Activated CD8-positive, alpha-beta memory T cell treated with anti-CD3 and anti-CD28 coated beads, Interleukin-2, amount 10 ng/mL, durations not matched to agents 7 days and 5 days (primary cell): ENCODE data around the gene UQCRFS1. TPM values are rescaled to one million over a fixed set of nuclear protein-coding genes. Genes with fewer than 3 reads are reported as not detected.

Source experiments
- ATAC-seq: fragments of 150-1000 bp; cut with Tn5 transposase; one replicate; pipeline ENCODE4 v1.10.0; 2021; ENCODE audit warnings: moderate library complexity
- CTCF ChIA-PET: fragments of 350-600 bp; sonication (Branson Sonifier 250); formaldehyde crosslinking; loops from one replicate; lab custom pipeline; 2021; ENCODE audit warnings: antibody characterized with exemption; lab: Charles Lee
- DNase-seq: peaks from one replicate; pipeline ENCODE4 v3.0.0-alpha.2; 2020
- H3K27ac Mint-ChIP-seq: one replicate; pipeline ENCODE4 v1.8.0; 2021; ENCODE audit warnings: mild to moderate bottlenecking, mixed read lengths
- H3K27me3 Mint-ChIP-seq: one replicate; pipeline ENCODE4 v1.8.0; 2021; ENCODE audit warnings: mixed read lengths
- H3K36me3 Mint-ChIP-seq: one replicate; pipeline ENCODE4 v1.8.0; 2021; ENCODE audit warnings: mild to moderate bottlenecking, mixed read lengths
- H3K4me1 Mint-ChIP-seq: one replicate; pipeline ENCODE4 v1.8.0; 2021; ENCODE audit warnings: mixed read lengths
- H3K4me3 Mint-ChIP-seq: one replicate; pipeline ENCODE4 v1.8.0; 2021; ENCODE audit warnings: mild to moderate bottlenecking, moderate library complexity, mixed read lengths
- H3K9me3 Mint-ChIP-seq: one replicate; pipeline ENCODE4 v1.8.0; 2022; ENCODE audit warnings: low read depth, mixed read lengths
- total RNA-seq, 2 experiments: library from RNA; stranded (reverse); gene quantifications; one replicate each; pipeline ENCODE4 v1.2.3, GENCODE V29; 2021

UQCRFS1 gene
- total RNA-seq, 2 experiments from 2014 or later, result 33.6 to 39.7 TPM

- no peak overlapping the region for H3K27ac Mint-ChIP-seq
- peaks cover 3% of the 10 kb centered on the region for H3K36me3 Mint-ChIP-seq
- no peak overlapping the region for H3K4me3 Mint-ChIP-seq
- H3K4me1 Mint-ChIP-seq, result peaks cover 14% of the 10 kb centered on the region
- CTCF ChIA-PET, result no interaction called here
- H3K27me3 Mint-ChIP-seq, result peaks cover 3% of the 10 kb centered on the region
- DNase-seq (no peak), ATAC-seq (no peak)
- H3K9me3 Mint-ChIP-seq, result peaks cover 26% of the 10 kb centered on the region
Observed at GRCh38 chr19:29173896-29174295, 39.1 kb downstream of the UQCRFS1 start.

GRCh38 chr19:29172302-29172701, 40.6 kb downstream of the UQCRFS1 start:
- Mint-ChIP-seq H3K9me3 (peaks cover 24% of the 10 kb centered on the region), H3K36me3 (peaks cover 3% of the 10 kb centered on the region), H3K4me3 (no peak overlapping the region), H3K4me1 (peaks cover 14% of the 10 kb centered on the region), H3K27ac (no peak overlapping the region), H3K27me3 (peaks cover 3% of the 10 kb centered on the region)
- no peak for DNase-seq
- CTCF ChIA-PET, result no interaction called here
- ATAC-seq, result no peak

- Mint-ChIP-seq H3K27ac (no peak overlapping the region), H3K4me1 (peaks cover 14% of the 10 kb centered on the region), H3K9me3 (peaks cover 19% of the 10 kb centered on the region), H3K27me3 (peaks cover 3% of the 10 kb centered on the region), H3K36me3 (no peaks in the 10 kb centered on the region), H3K4me3 (no peak overlapping the region)
- DNase-seq (no peak), ATAC-seq (no peak)
- CTCF ChIA-PET, result no interaction called here
Observed at GRCh38 chr19:29171525-29171924, 41.4 kb downstream of the UQCRFS1 start.

GRCh38 chr19:29170554-29170953, 42.4 kb downstream of the UQCRFS1 start:
- Mint-ChIP-seq H3K27me3 (peaks cover 3% of the 10 kb centered on the region), H3K9me3 (peaks cover 12% of the 10 kb centered on the region), H3K4me1 (peaks cover 14% of the 10 kb centered on the region), H3K27ac (no peak overlapping the region), H3K4me3 (no peak overlapping the region), H3K36me3 (no peaks in the 10 kb centered on the region)
- peak; percentile 72 for ATAC-seq
- no peak for DNase-seq
- CTCF ChIA-PET, result no interaction called here

- Mint-ChIP-seq H3K36me3 (no peaks in the 10 kb centered on the region), H3K9me3 (peaks cover 3% of the 10 kb centered on the region), H3K4me1 (no peaks in the 10 kb centered on the region), H3K27ac (no peak overlapping the region), H3K4me3 (no peak overlapping the region), H3K27me3 (peaks cover 4% of the 10 kb centered on the region)
- ATAC-seq (no peak), DNase-seq (no peak)
- CTCF ChIA-PET, result no interaction called here
Observed at GRCh38 chr19:29162694-29163093, 50.3 kb downstream of the UQCRFS1 start.

- CTCF ChIA-PET, result no interaction called here
- ATAC-seq, result no peak
Observed at GRCh38 chr19:29155683-29156082, 57.3 kb downstream of the UQCRFS1 start.

More at GRCh38 chr19:29155683-29156082, 57.3 kb downstream of the UQCRFS1 start:
- no peak overlapping the region for H3K27ac Mint-ChIP-seq
- H3K4me1 Mint-ChIP-seq, result no peaks in the 10 kb centered on the region
- DNase-seq, result no peak
- no peak overlapping the region for H3K4me3 Mint-ChIP-seq
- H3K36me3 Mint-ChIP-seq, result peaks cover 1% of the 10 kb centered on the region
- H3K27me3 Mint-ChIP-seq, result peaks cover 4% of the 10 kb centered on the region
- peaks cover 10% of the 10 kb centered on the region for H3K9me3 Mint-ChIP-seq
